Omental fat pad (tissue), 4 donors: Measurements from ENCODE around the gene TMED7. TPM values are rescaled to one million over a fixed set of nuclear protein-coding genes. Genes with fewer than 3 reads are reported as not detected.

ENCODE experiments used
- ATAC-seq: fragments of 150-250 bp; one replicate; pipeline ENCODE4 v1.9.1; 2016; ENCODE audit warnings: mild to moderate bottlenecking, moderate library complexity; ENCODE audit not compliant: low FRiP score
- DNase-seq: peaks from one replicate; pipeline ENCODE4 v3.0.0-alpha.2; 2019; ENCODE audit warnings: low spot score
- total RNA-seq, 4 donors: library from RNA; depleted of rRNA; stranded (reverse); fragments of >200 nt; gene quantifications; one replicate each; pipeline ENCODE4 v1.1.0, GENCODE V29; 2016
- TF ChIP-seq, protein P1 (sequence below), 3 donors: fragments of 450-650 bp; IDR thresholded peaks; one replicate each; pipeline ENCODE4 v1.5.1; 2016 to 2017; ENCODE audit warnings: antibody characterized with exemption in 3 of 3, mild to moderate bottlenecking in 3 of 3, moderate library complexity in 2 of 3

The TMED7 gene
- total RNA-seq, 4 donors from 2014 or later, result 73.1 to 88.5 (median 80.3) TPM

DNA sequence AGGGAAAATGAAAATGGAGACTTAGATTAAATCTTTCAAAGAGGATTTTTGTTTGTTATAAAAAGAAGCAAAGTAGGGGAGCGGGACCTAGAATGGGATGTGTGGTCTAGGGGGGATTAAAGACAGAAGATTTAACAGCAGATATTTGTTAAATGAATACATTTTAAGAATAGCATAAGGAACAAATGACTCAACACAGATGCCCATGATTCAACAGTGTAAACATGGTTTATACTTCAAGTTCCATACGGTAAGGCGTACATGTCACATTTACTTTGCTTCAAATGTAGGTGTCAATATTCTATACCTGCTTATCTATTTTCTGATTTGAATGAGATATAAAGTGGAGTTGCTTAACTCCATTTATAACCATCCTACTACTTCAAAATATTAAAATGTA, 25.1 kb downstream of the TMED7 start:
- TF ChIP-seq, protein P1, sequence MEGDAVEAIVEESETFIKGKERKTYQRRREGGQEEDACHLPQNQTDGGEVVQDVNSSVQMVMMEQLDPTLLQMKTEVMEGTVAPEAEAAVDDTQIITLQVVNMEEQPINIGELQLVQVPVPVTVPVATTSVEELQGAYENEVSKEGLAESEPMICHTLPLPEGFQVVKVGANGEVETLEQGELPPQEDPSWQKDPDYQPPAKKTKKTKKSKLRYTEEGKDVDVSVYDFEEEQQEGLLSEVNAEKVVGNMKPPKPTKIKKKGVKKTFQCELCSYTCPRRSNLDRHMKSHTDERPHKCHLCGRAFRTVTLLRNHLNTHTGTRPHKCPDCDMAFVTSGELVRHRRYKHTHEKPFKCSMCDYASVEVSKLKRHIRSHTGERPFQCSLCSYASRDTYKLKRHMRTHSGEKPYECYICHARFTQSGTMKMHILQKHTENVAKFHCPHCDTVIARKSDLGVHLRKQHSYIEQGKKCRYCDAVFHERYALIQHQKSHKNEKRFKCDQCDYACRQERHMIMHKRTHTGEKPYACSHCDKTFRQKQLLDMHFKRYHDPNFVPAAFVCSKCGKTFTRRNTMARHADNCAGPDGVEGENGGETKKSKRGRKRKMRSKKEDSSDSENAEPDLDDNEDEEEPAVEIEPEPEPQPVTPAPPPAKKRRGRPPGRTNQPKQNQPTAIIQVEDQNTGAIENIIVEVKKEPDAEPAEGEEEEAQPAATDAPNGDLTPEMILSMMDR (IDR thresholded peaks at IDR 0.05), result no peak
- ATAC-seq, result no peak
- no peak for DNase-seq

DNA sequence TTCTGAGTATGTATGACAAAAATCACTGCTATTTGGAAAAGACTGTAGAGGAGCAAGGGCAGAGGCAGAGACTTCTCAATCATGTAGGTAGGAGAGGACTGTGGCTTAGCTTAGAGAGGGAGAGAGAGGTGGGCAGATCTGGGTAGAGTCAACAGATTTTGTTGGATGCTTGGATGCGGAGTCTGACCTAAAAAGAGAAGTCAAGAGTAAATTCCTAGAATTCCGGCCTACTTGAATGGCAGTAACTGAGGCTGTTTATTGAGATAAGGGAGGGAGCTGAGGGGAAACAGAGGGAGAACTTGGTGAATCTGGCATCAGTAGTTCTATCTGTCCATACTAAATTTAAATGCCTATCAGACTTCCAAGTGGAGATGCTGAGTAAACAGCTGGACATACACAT, 25.9 kb downstream of the TMED7 start:
- TF ChIP-seq, protein P1 (IDR thresholded peaks at IDR 0.05), result no peak
- ATAC-seq (no peak), DNase-seq (no peak)

DNA sequence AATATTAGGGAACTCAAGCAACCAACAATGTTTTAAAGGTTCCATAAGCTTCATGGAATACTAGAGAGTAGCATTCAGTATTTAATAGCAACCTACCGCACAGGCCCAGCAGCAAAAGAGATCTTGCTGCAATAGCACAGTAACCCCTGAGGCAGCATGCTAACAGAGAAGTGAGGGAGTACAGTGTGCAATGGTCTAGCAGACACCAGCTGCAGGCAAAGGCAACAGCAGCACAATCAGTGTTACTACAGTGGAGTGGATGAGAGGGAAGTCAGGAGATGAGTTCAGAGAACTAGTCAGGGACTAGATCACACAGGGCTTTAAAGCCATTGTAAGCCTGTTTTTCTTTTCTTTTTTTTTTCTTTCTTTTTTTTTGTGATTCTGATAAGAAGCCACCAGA, 26.3 kb downstream of the TMED7 start:
- no peak for ATAC-seq

DNA sequence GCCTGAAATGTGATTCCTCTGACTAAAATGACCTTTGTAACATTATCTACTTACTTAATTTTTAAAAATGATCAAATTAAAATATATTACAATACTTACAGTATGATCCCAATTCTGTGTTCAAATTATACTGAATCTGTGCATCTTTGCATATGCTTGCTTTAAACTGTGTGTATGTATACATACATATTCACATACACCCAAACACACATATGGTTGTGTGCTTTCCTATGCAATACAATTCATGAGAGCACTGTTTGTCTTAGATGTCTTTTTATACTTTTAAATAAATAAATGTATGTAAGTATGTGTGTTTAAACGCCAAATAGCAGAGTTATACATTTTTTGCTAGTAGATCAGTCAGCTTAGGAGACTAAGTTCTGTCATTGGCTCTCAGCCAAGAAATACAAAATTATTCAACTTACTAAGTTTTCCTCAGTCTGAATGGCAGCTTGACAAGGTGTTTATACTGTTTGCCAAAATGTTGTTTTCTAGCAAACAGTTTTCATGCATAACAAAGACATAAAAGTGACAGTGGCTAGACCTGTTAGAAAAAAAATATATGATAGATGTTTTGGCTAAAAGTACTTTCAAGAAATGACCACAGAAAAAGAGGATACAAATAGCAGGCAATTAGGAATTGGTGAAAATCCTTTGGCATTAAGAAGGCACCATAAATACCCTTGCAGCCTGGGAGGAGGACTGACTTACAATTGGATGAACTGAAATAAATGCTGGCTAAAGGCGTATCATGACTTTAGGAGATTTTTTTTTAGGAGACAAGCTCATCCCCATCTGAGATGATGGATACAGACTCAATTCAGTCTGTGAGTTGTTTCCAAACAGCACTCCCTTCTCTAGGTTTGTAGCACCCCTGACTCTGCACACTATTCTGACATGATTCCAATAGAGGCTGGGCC, 31.4 kb downstream of the TMED7 start:
- TF ChIP-seq, protein P1 (IDR thresholded peaks at IDR 0.05), result no peak
- no peak for DNase-seq
- no peak for ATAC-seq

More for the DNA sequence above, 26.3 kb downstream of the TMED7 start:
- DNase-seq, result no peak
- TF ChIP-seq, protein P1 (IDR thresholded peaks at IDR 0.05), result no peak

DNA sequence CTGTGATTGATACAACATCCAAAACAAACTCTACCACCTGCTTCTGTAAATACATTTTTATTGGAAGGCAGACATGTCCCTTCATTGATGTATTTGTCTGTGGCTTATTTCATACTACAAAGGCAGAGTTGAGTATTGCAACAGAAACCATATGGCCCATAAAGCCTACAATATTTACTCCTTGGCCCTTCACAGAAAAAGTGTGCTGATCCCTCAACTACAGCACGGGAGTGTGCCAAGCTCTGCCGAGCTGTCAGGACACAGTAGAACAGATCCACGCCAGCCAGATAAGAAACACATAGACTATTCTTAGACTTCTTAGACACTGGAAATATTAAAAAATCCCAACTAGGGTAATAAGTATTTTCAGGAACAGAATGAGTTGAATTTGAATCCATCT, 36.8 kb downstream of the TMED7 start:
- no peak for DNase-seq
- ATAC-seq, result no peak
- TF ChIP-seq, protein P1 (IDR thresholded peaks at IDR 0.05), result no peak

DNA sequence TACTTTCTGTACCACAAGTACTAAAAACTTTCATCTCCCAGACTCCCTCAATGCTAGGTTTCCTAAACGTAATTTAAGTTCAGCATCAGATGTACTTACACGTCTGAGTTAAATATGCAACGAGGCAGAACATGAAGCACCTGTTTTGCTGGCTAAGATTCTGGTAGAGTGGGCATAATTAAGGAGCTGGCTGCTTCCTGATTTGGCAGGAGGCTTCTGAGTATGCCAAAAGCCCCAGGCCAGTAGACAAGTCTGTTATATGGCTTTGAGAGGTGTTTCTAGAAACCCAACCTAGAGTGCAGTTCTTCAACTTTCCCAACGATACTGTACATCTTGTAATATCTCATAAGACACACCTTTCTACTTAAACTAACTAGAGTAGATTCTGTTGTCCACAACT, 37.2 kb downstream of the TMED7 start:
- TF ChIP-seq, protein P1 (IDR thresholded peaks at IDR 0.05), result no peak
- DNase-seq (no peak), ATAC-seq (no peak)
